Activated CD8-positive, alpha-beta T cell treated with anti-CD3 and anti-CD28 coated beads for 36 hours (primary cell): ENCODE data around the gene FYN. TPM values are rescaled to one million over a fixed set of nuclear protein-coding genes. Genes with fewer than 3 reads are reported as not detected.

Source experiments
- ATAC-seq: fragments of 200-7000 bp; cut with Tn5 transposase; one replicate; pipeline ENCODE4 v1.10.0; 2021; ENCODE audit warnings: mild to moderate bottlenecking, moderate library complexity
- CTCF ChIA-PET: fragments of 350-600 bp; sonication (Branson Sonifier 250); formaldehyde crosslinking; loops from one replicate; lab custom pipeline; 2021; ENCODE audit warnings: antibody characterized with exemption; lab: Charles Lee
- POLR2A ChIA-PET: fragments of 350-600 bp; sonication (Branson Sonifier 250); formaldehyde crosslinking; loops from one replicate; lab custom pipeline; 2021; ENCODE audit warnings: antibody characterized with exemption; lab: Charles Lee
- DNase-seq: peaks from one replicate; pipeline ENCODE4 v3.0.0-alpha.2; 2020
- H3K27ac Mint-ChIP-seq: one replicate; pipeline ENCODE4 v1.8.0; 2021; ENCODE audit warnings: mild to moderate bottlenecking, mixed read lengths
- H3K27me3 Mint-ChIP-seq: one replicate; pipeline ENCODE4 v1.8.0; 2021; ENCODE audit warnings: mixed read lengths
- H3K36me3 Mint-ChIP-seq: one replicate; pipeline ENCODE4 v1.8.0; 2021; ENCODE audit warnings: low read depth, mixed read lengths
- H3K4me1 Mint-ChIP-seq: one replicate; pipeline ENCODE4 v1.8.0; 2021; ENCODE audit warnings: low read depth, mixed read lengths
- H3K4me3 Mint-ChIP-seq: one replicate; pipeline ENCODE4 v1.8.0; 2021; ENCODE audit warnings: mild to moderate bottlenecking, moderate library complexity, mixed read lengths
- H3K9me3 Mint-ChIP-seq: one replicate; pipeline ENCODE4 v1.8.0; 2021; ENCODE audit warnings: mixed read lengths
- CTCF ChIP-seq: fragments of 200-600 bp; IDR thresholded peaks from one replicate; pipeline ENCODE4 v1.8.0; 2022; ENCODE audit warnings: antibody characterized with exemption, mild to moderate bottlenecking
- intact Hi-C: fragments of 100-400 bp; cut with micrococcal nuclease; formaldehyde crosslinking; loops from one replicate; pipeline ENCODE4 v1.10.0; 2022
- total RNA-seq, 2 experiments: library from RNA; stranded (reverse); gene quantifications; one replicate each; pipeline ENCODE4 v1.2.3, GENCODE V29; 2021

FYN gene
- total RNA-seq, 2 experiments from 2014 or later, result 384 to 386 TPM

- ChIA-PET POLR2A (interaction anchor here (0.8 to 1.2 kb wide), 2 partner anchors 13 to 31 kb away, joined by 3 read pairs; no protein-coding TSS in a partner anchor), CTCF (interaction anchor here (0.8 to 1.0 kb wide), 3 partner anchors 10 to 113 kb away, joined by 3 to 5 read pairs (median 3); no protein-coding TSS in a partner anchor)
- intact Hi-C loops, result no loop called here
- peak; percentile 56 for TF ChIP-seq CTCF
- no peak overlapping the region for H3K4me3 Mint-ChIP-seq
- ATAC-seq (no peak), DNase-seq (no peak)
- peaks cover 4% of the 10 kb centered on the region for H3K9me3 Mint-ChIP-seq
- peaks cover 87% of the 10 kb centered on the region for H3K4me1 Mint-ChIP-seq
- peaks cover 73% of the 10 kb centered on the region for H3K36me3 Mint-ChIP-seq
- H3K27me3 Mint-ChIP-seq, result no peaks in the 10 kb centered on the region
- peak overlapping the region; percentile 31 for H3K27ac Mint-ChIP-seq
Observed at GRCh38 chr6:111727802-111728201, 145.4 kb downstream of the FYN start.

GRCh38 chr6:111727041-111727440, 146.2 kb downstream of the FYN start:
- Mint-ChIP-seq H3K4me3 (no peak overlapping the region), H3K9me3 (peaks cover 2% of the 10 kb centered on the region), H3K4me1 (peaks cover 87% of the 10 kb centered on the region), H3K36me3 (peaks cover 73% of the 10 kb centered on the region), H3K27me3 (no peaks in the 10 kb centered on the region), H3K27ac (peak overlapping the region; percentile 81)
- intact Hi-C loops, result no loop called here
- ChIA-PET POLR2A (interaction anchor here (0.8 to 1.6 kb wide), 5 partner anchors 8 to 144 kb away, joined by 3 read pairs; no protein-coding TSS in a partner anchor), CTCF (interaction anchor here (0.8 to 2.0 kb wide), 4 partner anchors 11 to 114 kb away, joined by 3 to 7 read pairs (median 4); no protein-coding TSS in a partner anchor)
- TF ChIP-seq CTCF, result no peak
- ATAC-seq (no peak), DNase-seq (no peak)

GRCh38 chr6:111725446-111726112, 147.7 kb downstream of the FYN start:
- CTCF ChIA-PET, result interaction anchor here (1.1 to 5.0 kb wide), 5 partner anchors 11 to 125 kb away, joined by 3 to 30 read pairs (median 7); no protein-coding TSS in a partner anchor
- Mint-ChIP-seq H3K9me3 (peaks cover 2% of the 10 kb centered on the region), H3K4me1 (peaks cover 88% of the 10 kb centered on the region), H3K27ac (peak overlapping the region; percentile 81), H3K27me3 (no peaks in the 10 kb centered on the region), H3K4me3 (no peak overlapping the region), H3K36me3 (peaks cover 72% of the 10 kb centered on the region)
- POLR2A ChIA-PET, result interaction anchor here (0.9 to 1.6 kb wide), 3 partner anchors 11 to 274 kb away, joined by 3 to 6 read pairs (median 3); no protein-coding TSS in a partner anchor
- intact Hi-C loops, result no loop called here
- ATAC-seq (no peak), DNase-seq (no peak)
- no peak for TF ChIP-seq CTCF

- ChIA-PET POLR2A (interaction anchor here (1.0 to 1.5 kb wide), 3 partner anchors 9 to 99 kb away, joined by 3 to 5 read pairs (median 3); no protein-coding TSS in a partner anchor), CTCF (interaction anchor here (1.5 to 5.0 kb wide), 3 partner anchors 12 to 126 kb away, joined by 3 to 30 read pairs (median 7); no protein-coding TSS in a partner anchor)
- peaks cover 89% of the 10 kb centered on the region for H3K4me1 Mint-ChIP-seq
- H3K9me3 Mint-ChIP-seq, result no peaks in the 10 kb centered on the region
- H3K4me3 Mint-ChIP-seq, result peak overlapping the region; percentile 20
- intact Hi-C loops, result no loop called here
- no peaks in the 10 kb centered on the region for H3K27me3 Mint-ChIP-seq
- no peak for DNase-seq
- peak overlapping the region; percentile 81 for H3K27ac Mint-ChIP-seq
- ATAC-seq, result peak; percentile 68
- no peak for TF ChIP-seq CTCF
- peaks cover 73% of the 10 kb centered on the region for H3K36me3 Mint-ChIP-seq
Observed at GRCh38 chr6:111724505-111724904, 148.7 kb downstream of the FYN start.

GRCh38 chr6:111724039-111724438, 149.2 kb downstream of the FYN start:
- peak; percentile 15 for ATAC-seq
- Mint-ChIP-seq H3K27ac (peak overlapping the region; percentile 81), H3K9me3 (no peaks in the 10 kb centered on the region), H3K4me1 (peaks cover 93% of the 10 kb centered on the region), H3K4me3 (peak overlapping the region; percentile 5), H3K27me3 (no peaks in the 10 kb centered on the region), H3K36me3 (peaks cover 75% of the 10 kb centered on the region)
- no peak for TF ChIP-seq CTCF
- CTCF ChIA-PET, result interaction anchor here (1.0 to 5.0 kb wide), 5 partner anchors 12 to 274 kb away, joined by 3 to 30 read pairs (median 6); no protein-coding TSS in a partner anchor
- POLR2A ChIA-PET, result interaction anchor here (1.0 to 1.5 kb wide), 3 partner anchors 9 to 100 kb away, joined by 3 to 5 read pairs (median 3); no protein-coding TSS in a partner anchor
- intact Hi-C loops, result no loop called here
- DNase-seq, result no peak
